ENCODE data around the gene NRG3. TPM values are rescaled to one million over a fixed set of nuclear protein-coding genes. Genes with fewer than 3 reads are reported as not detected.

Gene NRG3
- total RNA-seq, 6 experiments from 2014 or later, result 0.34 to 0.99 (median 0.75) TPM

- H3K36me3 ChIP-seq, result no peaks in the 10 kb centered on the region
- ATAC-seq (no peak), DNase-seq (no peak)
- no peak overlapping the region for H3K4me3 ChIP-seq
- no peaks in the 10 kb centered on the region for H3K4me1 ChIP-seq
- WGBS (ENCODE audit: insufficient coverage, low coverage, low lambda C conversion rate, missing lambda C conversion rate), result 43% methylated on average over 3 of the region's 3 CpGs
- no peak for TF ChIP-seq POLR2A (IDR thresholded peaks at IDR 0.05)
- TF ChIP-seq, protein P1, sequence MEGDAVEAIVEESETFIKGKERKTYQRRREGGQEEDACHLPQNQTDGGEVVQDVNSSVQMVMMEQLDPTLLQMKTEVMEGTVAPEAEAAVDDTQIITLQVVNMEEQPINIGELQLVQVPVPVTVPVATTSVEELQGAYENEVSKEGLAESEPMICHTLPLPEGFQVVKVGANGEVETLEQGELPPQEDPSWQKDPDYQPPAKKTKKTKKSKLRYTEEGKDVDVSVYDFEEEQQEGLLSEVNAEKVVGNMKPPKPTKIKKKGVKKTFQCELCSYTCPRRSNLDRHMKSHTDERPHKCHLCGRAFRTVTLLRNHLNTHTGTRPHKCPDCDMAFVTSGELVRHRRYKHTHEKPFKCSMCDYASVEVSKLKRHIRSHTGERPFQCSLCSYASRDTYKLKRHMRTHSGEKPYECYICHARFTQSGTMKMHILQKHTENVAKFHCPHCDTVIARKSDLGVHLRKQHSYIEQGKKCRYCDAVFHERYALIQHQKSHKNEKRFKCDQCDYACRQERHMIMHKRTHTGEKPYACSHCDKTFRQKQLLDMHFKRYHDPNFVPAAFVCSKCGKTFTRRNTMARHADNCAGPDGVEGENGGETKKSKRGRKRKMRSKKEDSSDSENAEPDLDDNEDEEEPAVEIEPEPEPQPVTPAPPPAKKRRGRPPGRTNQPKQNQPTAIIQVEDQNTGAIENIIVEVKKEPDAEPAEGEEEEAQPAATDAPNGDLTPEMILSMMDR (IDR thresholded peaks at IDR 0.05), result no peak
- no peaks in the 10 kb centered on the region for H3K9me3 ChIP-seq
- H3K27me3 ChIP-seq, result no peaks in the 10 kb centered on the region
- no peak overlapping the region for H3K27ac ChIP-seq
- intact Hi-C loops (cut with DNase I), result no loop called here
Measured at GRCh38 chr10:82144153-82144552, 269.2 kb downstream of the NRG3 start.

DNA sequence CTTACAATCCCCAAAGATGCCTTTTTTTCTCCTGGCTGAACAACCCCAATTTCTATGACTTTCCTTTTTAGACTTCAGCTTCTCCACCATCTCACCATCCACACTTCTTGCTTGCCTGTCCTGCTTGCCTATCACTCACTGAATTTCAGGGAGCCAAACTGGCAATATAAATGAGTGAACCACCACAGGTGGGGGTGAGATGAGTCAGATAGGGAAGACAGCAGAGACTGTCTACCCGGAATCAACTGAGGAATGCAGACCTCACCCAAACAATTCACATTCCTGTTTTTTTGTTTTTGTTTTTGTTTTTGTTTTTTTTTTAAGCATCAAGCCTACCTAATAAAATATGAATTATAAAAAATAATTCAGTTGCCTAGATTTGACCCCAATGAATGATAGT is 273.8 kb downstream of the NRG3 start:
- no peak for DNase-seq
- WGBS (ENCODE audit: insufficient coverage, low coverage, low lambda C conversion rate, missing lambda C conversion rate), result 47% methylated on average over 1 of the region's 1 CpG
- no peaks in the 10 kb centered on the region for H3K27me3 ChIP-seq
- H3K9me3 ChIP-seq, result no peaks in the 10 kb centered on the region
- no peak overlapping the region for H3K4me3 ChIP-seq
- H3K4me1 ChIP-seq, result no peaks in the 10 kb centered on the region
- no peak for TF ChIP-seq POLR2A (IDR thresholded peaks at IDR 0.05)
- TF ChIP-seq, protein P1 (IDR thresholded peaks at IDR 0.05), result no peak
- no peaks in the 10 kb centered on the region for H3K36me3 ChIP-seq
- intact Hi-C loops (cut with DNase I), result no loop called here
- ATAC-seq, result no peak
- H3K27ac ChIP-seq, result no peak overlapping the region

GRCh38 chr10:82149674-82150073 is 274.7 kb downstream of the NRG3 start:
- DNase-seq, result no peak
- Histone ChIP-seq H3K4me1 (no peaks in the 10 kb centered on the region), H3K27me3 (no peaks in the 10 kb centered on the region), H3K9me3 (no peaks in the 10 kb centered on the region), H3K36me3 (no peaks in the 10 kb centered on the region), H3K4me3 (no peak overlapping the region), H3K27ac (no peak overlapping the region)
- TF ChIP-seq POLR2A (IDR thresholded peaks at IDR 0.05), result no peak
- TF ChIP-seq, protein P1 (IDR thresholded peaks at IDR 0.05), result no peak
- intact Hi-C loops (cut with DNase I), result no loop called here
- 56% methylated on average over 3 of the region's 4 CpGs for WGBS (ENCODE audit: insufficient coverage, low coverage, low lambda C conversion rate, missing lambda C conversion rate)
- no peak for ATAC-seq

DNA sequence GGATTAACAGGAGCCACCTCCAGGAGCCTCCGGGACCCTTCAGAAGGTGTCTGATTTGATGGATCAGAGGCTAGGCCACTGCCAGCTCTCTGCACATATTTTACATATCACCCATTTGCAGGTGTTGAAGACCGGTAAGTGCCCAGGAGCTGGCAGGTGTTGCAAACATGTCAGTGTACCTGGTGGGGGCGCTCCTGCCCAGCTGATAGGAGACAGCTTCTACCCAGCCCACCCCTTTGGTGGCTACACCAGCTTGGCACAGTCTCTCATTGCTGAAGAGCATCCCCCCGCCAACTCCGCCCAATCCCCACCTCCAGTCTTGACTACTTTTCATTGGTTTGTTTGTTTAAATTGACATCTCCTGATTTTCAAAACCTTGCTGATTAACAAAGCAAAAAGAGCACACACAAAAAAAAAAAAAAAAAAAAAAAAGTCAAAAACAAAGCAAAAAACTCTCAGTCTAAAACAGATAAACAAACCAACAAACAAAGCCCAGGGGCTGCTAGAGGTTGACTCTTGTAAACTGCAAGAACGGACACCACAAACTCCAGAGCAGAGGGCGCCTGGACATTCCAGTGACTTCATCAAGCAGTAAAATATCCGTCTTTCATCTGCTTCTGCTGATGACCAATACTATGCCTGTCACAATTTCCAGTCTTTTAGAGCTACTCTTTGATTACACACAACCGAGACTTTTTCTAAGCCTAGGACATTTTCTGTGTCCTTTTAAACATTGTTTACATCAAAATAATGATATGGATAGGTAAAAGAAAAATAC is 275.3 kb downstream of the NRG3 start:
- Histone ChIP-seq H3K27ac (no peak overlapping the region), H3K9me3 (no peaks in the 10 kb centered on the region), H3K4me3 (no peak overlapping the region), H3K4me1 (no peaks in the 10 kb centered on the region), H3K36me3 (no peaks in the 10 kb centered on the region), H3K27me3 (no peaks in the 10 kb centered on the region)
- WGBS (ENCODE audit: insufficient coverage, low coverage, low lambda C conversion rate, missing lambda C conversion rate), result 66% methylated on average over 6 of the region's 9 CpGs
- DNase-seq (peak; percentile 59 to 72 (median 66)), ATAC-seq (peak; percentile 78 to 93 (median 79))
- TF ChIP-seq, protein P1 (IDR thresholded peaks at IDR 0.05), result peak; percentile 42 to 61 (median 46)
- TF ChIP-seq POLR2A (IDR thresholded peaks at IDR 0.05), result no peak
- intact Hi-C loops (cut with DNase I), result no loop called here
